WI38 (cell line): ENCODE data around the gene GPX2.

Experiments used
- H3K4me3 ChIP-seq: 2 replicates; pipeline ENCODE4 v1.5.1; 2011; ENCODE audit warnings: low read depth, mild to moderate bottlenecking, control low read depth, low read length
- TF ChIP-seq, protein P1 (sequence below): IDR thresholded peaks from 2 replicates; pipeline ENCODE4 v1.5.1; 2012; ENCODE audit warnings: low read depth, mild to moderate bottlenecking, control low read depth, low read length

GPX2 gene

DNA sequence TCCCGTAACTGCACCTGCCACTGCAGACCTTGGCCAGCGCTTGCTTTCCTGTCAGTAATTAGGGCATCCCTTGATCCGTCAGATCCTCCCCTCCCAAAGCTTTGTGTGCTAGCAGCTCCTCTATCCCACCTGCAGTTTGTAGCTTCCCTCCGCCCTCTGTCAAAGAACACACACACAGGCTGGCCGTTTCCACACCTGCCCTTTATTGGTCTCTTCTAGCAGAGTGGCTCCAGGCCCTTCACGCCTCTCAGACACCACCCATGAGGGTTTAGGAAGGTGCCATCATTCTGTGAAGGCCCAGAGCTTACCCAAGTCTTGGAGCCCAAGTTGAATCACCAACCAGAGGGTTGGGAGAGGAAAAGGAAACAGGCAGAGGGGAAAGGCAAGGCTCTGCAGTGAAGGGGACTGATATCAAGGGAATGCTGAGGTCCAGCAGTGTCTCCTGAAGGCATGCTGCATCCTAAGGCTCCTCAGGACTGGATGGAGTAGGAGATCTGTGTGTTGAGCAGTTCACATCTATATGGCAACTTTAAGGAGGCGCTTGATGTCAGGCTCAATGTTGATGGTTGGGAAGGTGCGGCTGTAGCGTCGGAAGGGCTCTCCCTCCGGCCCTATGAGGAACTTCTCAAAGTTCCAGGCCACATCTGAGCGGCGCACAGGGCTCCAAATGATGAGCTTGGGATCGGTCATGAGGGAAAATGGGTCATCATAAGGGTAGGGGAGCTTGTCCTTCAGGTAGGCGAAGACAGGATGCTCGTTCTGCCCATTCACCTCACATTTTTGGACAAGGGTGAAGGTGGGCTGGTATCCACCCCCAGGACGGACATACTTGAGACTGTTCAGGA lies 3.4 kb downstream of the GPX2 start:
- TF ChIP-seq, protein P1, sequence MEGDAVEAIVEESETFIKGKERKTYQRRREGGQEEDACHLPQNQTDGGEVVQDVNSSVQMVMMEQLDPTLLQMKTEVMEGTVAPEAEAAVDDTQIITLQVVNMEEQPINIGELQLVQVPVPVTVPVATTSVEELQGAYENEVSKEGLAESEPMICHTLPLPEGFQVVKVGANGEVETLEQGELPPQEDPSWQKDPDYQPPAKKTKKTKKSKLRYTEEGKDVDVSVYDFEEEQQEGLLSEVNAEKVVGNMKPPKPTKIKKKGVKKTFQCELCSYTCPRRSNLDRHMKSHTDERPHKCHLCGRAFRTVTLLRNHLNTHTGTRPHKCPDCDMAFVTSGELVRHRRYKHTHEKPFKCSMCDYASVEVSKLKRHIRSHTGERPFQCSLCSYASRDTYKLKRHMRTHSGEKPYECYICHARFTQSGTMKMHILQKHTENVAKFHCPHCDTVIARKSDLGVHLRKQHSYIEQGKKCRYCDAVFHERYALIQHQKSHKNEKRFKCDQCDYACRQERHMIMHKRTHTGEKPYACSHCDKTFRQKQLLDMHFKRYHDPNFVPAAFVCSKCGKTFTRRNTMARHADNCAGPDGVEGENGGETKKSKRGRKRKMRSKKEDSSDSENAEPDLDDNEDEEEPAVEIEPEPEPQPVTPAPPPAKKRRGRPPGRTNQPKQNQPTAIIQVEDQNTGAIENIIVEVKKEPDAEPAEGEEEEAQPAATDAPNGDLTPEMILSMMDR: no peak

DNA sequence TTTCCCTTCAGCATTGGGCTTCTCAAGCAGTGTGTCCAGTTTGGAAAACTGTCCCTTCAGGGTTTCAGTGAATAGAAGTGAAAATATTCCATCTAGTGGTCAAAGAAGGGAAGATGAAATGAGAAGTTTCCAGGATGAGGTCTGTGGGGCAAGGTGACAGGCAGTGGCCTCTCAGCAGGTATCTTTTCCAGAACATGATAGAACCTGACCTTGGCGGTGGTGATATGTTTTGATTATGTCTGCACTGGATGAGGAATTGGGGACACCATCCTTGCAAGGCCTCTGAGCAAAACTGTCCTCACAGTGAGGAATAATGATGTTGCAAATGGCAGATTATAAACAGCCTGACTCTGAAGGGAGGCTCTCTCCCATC lies 4.7 kb downstream of the GPX2 start:
- TF ChIP-seq, protein P1: peak; percentile 9; the same call in 1 of the 2 replicates
- no peak overlapping the region for H3K4me3 ChIP-seq

More for the DNA sequence above, 3.4 kb downstream of the GPX2 start:
- H3K4me3 ChIP-seq: no peak overlapping the region

DNA sequence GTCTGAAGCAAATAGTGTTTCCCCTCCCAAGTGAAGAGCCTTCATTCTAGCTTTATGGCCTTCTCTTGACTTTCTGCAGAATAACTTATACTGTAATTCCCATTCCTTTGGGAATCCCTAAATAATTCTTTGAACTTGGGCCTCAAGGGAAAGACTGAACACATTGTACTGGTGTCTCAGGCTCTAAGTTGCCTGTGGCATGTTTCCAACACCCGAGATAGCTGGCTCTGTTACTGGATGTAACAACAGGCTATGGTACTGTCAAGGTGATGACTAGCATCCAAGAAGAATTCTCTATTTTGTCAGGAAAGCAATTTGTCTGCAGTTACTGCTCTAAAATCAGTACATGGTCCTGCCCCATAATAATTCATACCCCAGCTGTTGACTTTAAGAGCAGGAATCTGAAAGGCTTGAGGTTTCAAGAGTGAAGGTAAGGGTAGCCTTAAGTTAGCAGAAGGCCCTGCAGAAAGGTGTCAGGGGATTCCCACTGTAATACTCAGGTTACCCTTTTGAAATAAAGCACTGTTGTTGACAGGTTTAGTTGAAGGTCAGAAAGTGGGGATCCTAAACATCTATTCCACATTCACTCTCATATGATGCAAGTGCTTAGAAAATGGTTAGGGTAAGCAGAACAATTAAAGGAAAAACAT lies 5.2 kb downstream of the GPX2 start:
- no peak overlapping the region for H3K4me3 ChIP-seq
- TF ChIP-seq, protein P1: no peak

DNA sequence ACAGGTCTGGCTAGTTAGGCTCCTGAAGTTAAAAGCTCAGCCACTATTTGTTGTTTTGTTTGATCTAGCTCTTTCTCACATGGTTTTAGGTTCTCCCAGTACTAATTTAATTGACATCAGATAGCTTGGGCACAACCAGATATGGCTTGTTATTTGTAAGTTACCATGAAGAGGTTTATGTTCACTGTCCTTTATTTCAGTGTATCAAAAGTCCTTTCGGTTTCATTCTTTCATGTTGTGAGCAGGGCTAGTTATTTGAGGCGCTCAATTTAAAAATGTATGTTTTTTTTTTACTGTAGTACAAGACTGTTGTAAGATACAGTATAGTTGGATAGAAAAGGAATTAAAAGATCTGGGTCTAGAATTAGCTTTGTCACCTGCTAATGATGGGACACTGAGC lies 7.0 kb downstream of the GPX2 start:
- TF ChIP-seq, protein P1: no peak
- H3K4me3 ChIP-seq: no peak overlapping the region

DNA sequence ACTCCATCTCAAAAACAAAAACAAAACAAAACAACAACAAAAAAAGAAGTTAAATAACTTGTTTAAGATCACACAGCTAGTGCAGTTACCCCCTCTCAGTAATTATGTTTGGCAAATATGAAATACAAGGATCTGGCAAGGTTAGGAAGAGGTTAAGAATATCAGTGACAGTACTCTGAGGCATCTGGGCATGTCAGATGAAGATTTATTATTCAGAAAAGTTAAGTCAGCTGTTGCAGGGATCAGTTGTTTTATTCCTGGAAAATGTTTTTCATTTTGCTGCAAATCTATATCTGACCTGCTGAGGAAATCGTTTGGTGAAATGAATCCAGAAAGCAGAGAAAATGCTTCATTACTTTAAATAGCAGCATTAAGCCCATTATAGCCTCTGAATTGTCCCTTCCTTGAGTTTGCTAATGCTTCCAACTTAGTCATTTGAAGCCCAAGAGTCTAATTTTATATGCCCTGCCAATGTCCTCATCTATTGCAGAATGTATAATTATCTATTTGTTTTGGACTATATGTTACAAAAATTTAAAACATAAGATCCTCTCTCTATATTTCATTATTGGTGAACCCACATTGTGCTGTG lies 8.1 kb downstream of the GPX2 start:
- TF ChIP-seq, protein P1: no peak
- H3K4me3 ChIP-seq: no peak overlapping the region

DNA sequence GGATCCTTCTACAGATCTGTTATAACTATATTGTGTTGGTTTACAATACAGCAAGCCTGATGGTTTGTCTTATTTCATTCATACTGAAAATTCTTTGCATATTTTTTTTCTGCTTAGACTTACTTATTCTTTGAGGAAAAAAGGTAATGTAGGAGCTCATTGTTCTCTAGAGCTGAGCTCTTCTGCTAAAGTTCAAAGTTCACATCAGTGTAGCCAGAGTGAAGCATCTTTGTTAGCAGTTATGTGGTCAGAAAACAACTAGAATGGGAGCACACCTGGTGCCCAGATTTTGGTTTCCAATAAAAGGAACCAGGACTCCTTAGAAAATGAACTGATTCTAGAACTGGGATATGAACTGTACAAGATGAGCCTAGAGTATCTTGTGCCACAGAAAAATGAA lies 10.3 kb downstream of the GPX2 start:
- no peak overlapping the region for H3K4me3 ChIP-seq
- TF ChIP-seq, protein P1: no peak

DNA sequence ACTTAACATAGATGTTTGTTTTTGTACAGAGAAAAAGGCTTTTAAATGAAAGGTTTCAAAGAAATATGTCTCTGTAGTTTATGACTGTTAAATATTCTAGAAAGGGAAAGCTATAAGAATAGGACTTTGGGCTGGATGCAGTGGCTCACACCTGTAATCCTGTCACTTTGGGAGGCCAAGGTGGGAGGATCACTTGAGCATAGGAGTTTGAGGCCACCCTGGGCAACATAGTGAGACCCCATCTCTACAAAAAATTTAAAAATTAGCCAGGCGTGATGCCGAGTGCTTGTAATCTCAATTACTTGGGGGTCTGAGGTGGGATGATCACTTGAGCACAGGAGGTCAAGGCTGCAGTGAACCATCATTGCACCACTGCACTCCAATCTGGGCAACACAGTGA lies 11.4 kb downstream of the GPX2 start:
- H3K4me3 ChIP-seq: no peak overlapping the region
- TF ChIP-seq, protein P1: no peak
